IMR-90 (cell line): Measurements from ENCODE around the gene PDE11A. TPM values are rescaled to one million over a fixed set of nuclear protein-coding genes. Genes with fewer than 3 reads are reported as not detected.

Source experiments
- ATAC-seq: fragments of 200-7000 bp; cut with Tn5 transposase; 2 replicates; pipeline ENCODE4 v1.9.1; 2020; ENCODE audit warnings: low read depth, mild to moderate bottlenecking, moderate library complexity
- BruUV-seq: library from RNA; stranded (reverse); fragments of 400-500 nt; replicated peaks from 2 replicates; lab custom pipeline; 2021; lab: Mats Ljungman, UMichigan
- CTCF ChIA-PET: fragments of 300-600 bp; formaldehyde crosslinking; extraction: SDS; loops from one replicate; lab custom pipeline; 2021; ENCODE audit warnings: antibody characterized with exemption; lab: Yijun Ruan, JAX
- POLR2A ChIA-PET: fragments of 300-600 bp; sonication (Branson Sonifier 250); formaldehyde crosslinking; loops from one replicate; lab custom pipeline; 2022; ENCODE audit warnings: antibody characterized with exemption; ENCODE audit not compliant: unreplicated experiment; lab: Charles Lee
- DNase-seq: peaks from one replicate; pipeline ENCODE4 v3.0.0; 2013
- H2AFZ ChIP-seq: replicated peaks from 2 replicates; pipeline ENCODE3; 2013; ENCODE audit warnings: low read length, mild to moderate bottlenecking; ENCODE audit not compliant: poor library complexity
- H2AK5ac ChIP-seq: 2 replicates; pipeline ENCODE4 v1.6.1; 2013; ENCODE audit warnings: low read depth, low read length, inconsistent platforms
- H2AK9ac ChIP-seq: replicated peaks from 2 replicates; pipeline ENCODE3; 2013; ENCODE audit warnings: mild to moderate bottlenecking, low read depth, low read length, moderate library complexity; ENCODE audit not compliant: poor library complexity
- H2BK120ac ChIP-seq: 2 replicates; pipeline ENCODE4 v1.6.1; 2013; ENCODE audit warnings: low read depth, low read length, inconsistent platforms
- H2BK15ac ChIP-seq: 3 replicates; pipeline ENCODE4 v1.6.1; 2013; ENCODE audit warnings: low read depth, low read length, inconsistent platforms
- H2BK20ac ChIP-seq: 2 replicates; pipeline ENCODE4 v1.6.1; 2013; ENCODE audit warnings: low read depth, mild to moderate bottlenecking, inconsistent platforms, low read length, moderate library complexity
- H2BK5ac ChIP-seq: 2 replicates; pipeline ENCODE4 v1.6.1; 2013; ENCODE audit warnings: mild to moderate bottlenecking, low read depth, low read length, inconsistent platforms; ENCODE audit not compliant: poor library complexity, severe bottlenecking
- H3K14ac ChIP-seq: replicated peaks from 2 replicates; pipeline ENCODE4 v1.6.1; 2013; ENCODE audit warnings: low read depth, low read length, inconsistent platforms
- H3K18ac ChIP-seq: 2 replicates; pipeline ENCODE4 v1.6.1; 2013; ENCODE audit warnings: low read depth, low read length, control low read depth
- H3K23ac ChIP-seq: 2 replicates; pipeline ENCODE4 v1.6.1; 2013; ENCODE audit warnings: low read depth, low read length, inconsistent platforms
- H3K27ac ChIP-seq: 2 replicates; pipeline ENCODE4 v1.5.1; 2013; ENCODE audit warnings: mild to moderate bottlenecking, control low read depth, low read length; ENCODE audit not compliant: insufficient read depth
- H3K27me3 ChIP-seq: 2 replicates; pipeline ENCODE4 v1.6.1; 2013; ENCODE audit warnings: low read length; ENCODE audit not compliant: control insufficient read depth, insufficient read depth
- H3K36me3 ChIP-seq: 2 replicates; pipeline ENCODE4 v1.6.1; 2013; ENCODE audit warnings: low read length, mixed read lengths; ENCODE audit not compliant: control insufficient read depth, insufficient read depth
- H3K4ac ChIP-seq: 2 replicates; pipeline ENCODE4 v1.6.1; 2013; ENCODE audit warnings: low read depth, low read length, inconsistent platforms
- H3K4me1 ChIP-seq: 2 replicates; pipeline ENCODE4 v1.6.1; 2013; ENCODE audit warnings: low read length, mixed read lengths; ENCODE audit not compliant: control insufficient read depth, insufficient read depth
- H3K4me2 ChIP-seq: 2 replicates; pipeline ENCODE4 v1.6.1; 2013; ENCODE audit warnings: low read depth, mild to moderate bottlenecking, control low read depth, low read length, moderate library complexity
- H3K4me3 ChIP-seq: 2 replicates; pipeline ENCODE4 v1.5.1; 2013; ENCODE audit warnings: low read depth, mild to moderate bottlenecking, control low read depth, low read length, moderate library complexity; ENCODE audit not compliant: insufficient read depth
- H3K56ac ChIP-seq: 2 replicates; pipeline ENCODE4 v1.6.1; 2013; ENCODE audit warnings: low read length, inconsistent platforms; ENCODE audit not compliant: insufficient read depth; ENCODE audit errors: extremely low read depth
- H3K79me1 ChIP-seq, 2 experiments: 2 replicates each; pipeline ENCODE4 v1.6.1; 2013; ENCODE audit warnings: low read length in 2 of 2, inconsistent platforms in 1 of 2, low read depth in 1 of 2
- H3K9ac ChIP-seq: 2 replicates; pipeline ENCODE4 v1.6.1; 2013; ENCODE audit warnings: low read depth, low read length, control low read depth
- H3K9me1 ChIP-seq: 2 replicates; pipeline ENCODE4 v1.6.1; 2013; ENCODE audit warnings: low read length, inconsistent platforms; ENCODE audit not compliant: insufficient read depth
- H3K9me3 ChIP-seq: 2 replicates; pipeline ENCODE4 v1.6.1; 2013; ENCODE audit warnings: low read length; ENCODE audit not compliant: control insufficient read depth, insufficient read depth
- H4K20me1 ChIP-seq: 2 replicates; pipeline ENCODE4 v1.6.1; 2013; ENCODE audit warnings: low read length, inconsistent platforms; ENCODE audit not compliant: insufficient read depth
- H4K5ac ChIP-seq: 2 replicates; pipeline ENCODE4 v1.6.1; 2013; ENCODE audit warnings: mild to moderate bottlenecking, low read depth, low read length, control low read depth
- H4K8ac ChIP-seq, 2 experiments: 2 replicates each; pipeline ENCODE4 v1.6.1; 2013; ENCODE audit warnings: low read depth in 2 of 2, low read length in 2 of 2, control low read depth in 1 of 2, inconsistent platforms in 1 of 2
- H4K91ac ChIP-seq: 2 replicates; pipeline ENCODE4 v1.6.1; 2013; ENCODE audit warnings: low read depth, low read length, inconsistent platforms; ENCODE audit not compliant: insufficient read depth
- FOS ChIP-seq: fragments of 150-350 bp; IDR thresholded peaks from 2 replicates; pipeline ENCODE4 v1.6.1; 2016; ENCODE audit warnings: low read depth, low read length
- POLR2A ChIP-seq: IDR thresholded peaks from 2 replicates; pipeline ENCODE4 v1.6.1; 2012; ENCODE audit warnings: mild to moderate bottlenecking, low read depth, low read length
- WGBS, 2 experiments: methylation state at CpG; one replicate each; pipeline versions ENCODE4 v1.1.5 to v1.1.7; 2013; ENCODE audit warnings: missing lambda C conversion rate in 2 of 2; ENCODE audit not compliant: insufficient read length in 1 of 2; ENCODE audit errors: extremely low coverage in 2 of 2; 5-methylcytosine and 5-hydroxymethylcytosine counted together
- dilution Hi-C: fragments of 300-500 bp; cut with HindIII; formaldehyde crosslinking; loops from one replicate; pipeline ENCODE4 v1.14.3; 2018; ENCODE audit warnings: low sequenced_read_pairs; ENCODE audit not compliant: unreplicated experiment
- in situ Hi-C: fragments of 300-500 bp; cut with MboI; formaldehyde crosslinking; loops from 3 replicates; pipeline ENCODE4 v1.14.3; 2019; ENCODE audit warnings: low sequenced_read_pairs, inconsistent platforms, mixed read lengths
- intact Hi-C: fragments of 100-400 bp; cut with micrococcal nuclease; formaldehyde crosslinking; loops from 2 replicates; pipeline ENCODE4 v1.10.0; 2022
- polyA plus RNA-seq, 3 experiments: library from polyadenylated mRNA; depleted of rRNA; stranded (reverse); fragments of >200 nt; gene quantifications; 2 replicates each; pipeline ENCODE4 v1.2.3, GENCODE V29; 2012; ENCODE audit warnings: low replicate concordance in 1 of 3
- total RNA-seq: library from RNA; depleted of rRNA; stranded (reverse); fragments of >200 nt; gene quantifications from 2 replicates; pipeline ENCODE4 v1.2.3, GENCODE V29; 2012

The PDE11A gene
- total and polyA plus RNA-seq, 2 of the 4 experiments (the other 2 are of a cell fraction), result 0.21 to 0.72 TPM

DNA sequence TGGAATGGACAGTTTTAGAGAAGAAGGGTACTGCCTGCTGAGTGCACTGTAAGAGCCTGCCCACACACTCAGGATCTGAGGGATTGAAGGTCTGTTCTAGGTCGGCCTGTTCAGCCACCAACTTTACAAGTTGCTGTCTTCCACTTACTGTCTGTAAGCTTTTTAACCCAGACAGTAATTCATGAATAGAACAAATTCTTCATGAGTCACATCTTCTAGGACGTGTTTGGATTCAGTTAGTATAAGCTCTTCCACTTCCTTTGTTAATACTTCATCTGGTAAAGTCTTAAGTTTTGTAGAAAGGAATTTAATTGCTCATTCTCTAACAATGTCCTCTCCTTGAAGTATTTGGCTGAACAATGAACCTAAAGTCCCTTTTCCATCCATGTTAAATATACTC is 74.6 kb downstream of the PDE11A start:
- Histone ChIP-seq H2BK120ac (peak overlapping the region; percentile 100), H2BK20ac (peak overlapping the region; percentile 98), H4K20me1 (no peaks in the 10 kb centered on the region), H3K9me3 (no peaks in the 10 kb centered on the region), H3K4me1 (peaks cover 13% of the 10 kb centered on the region), H3K9me1 (peaks cover 3% of the 10 kb centered on the region), H4K5ac (peak overlapping the region; percentile 78), H3K4me3 (no peak overlapping the region), H2AK5ac (peak overlapping the region; percentile 84; the same call in 1 of the 2 replicates), H2BK15ac (peak overlapping the region; percentile 98), H2BK5ac (peak overlapping the region; percentile 100), H4K8ac (peak overlapping the region; percentile 92 to 97), H3K4me2 (peak overlapping the region; percentile 57), H3K36me3 (no peaks in the 10 kb centered on the region), H4K91ac (peak overlapping the region; percentile 98), H2AK9ac (no peak overlapping the region), H3K79me1 (no peaks in the 10 kb centered on the region), H3K27ac (peak overlapping the region; percentile 93), H3K14ac (peak overlapping the region; percentile 97), H3K4ac (peak overlapping the region; percentile 96), H3K56ac (peak overlapping the region; percentile 93), H3K23ac (peak overlapping the region; percentile 98), H2AFZ (peak overlapping the region; percentile 90), H3K27me3 (no peaks in the 10 kb centered on the region), H3K18ac (peak overlapping the region; percentile 87), H3K9ac (peak overlapping the region; percentile 22; the same call in 1 of the 2 replicates)
- in situ Hi-C loops (no loop called here), dilution Hi-C loops (no loop called here), intact Hi-C loops (no loop called here)
- DNase-seq (peak; percentile 89), ATAC-seq (peak; percentile 90)
- WGBS, 2 experiments, result no CpG with 5 or more reads among the region's 2 CpGs
- ChIA-PET POLR2A (no interaction called here), CTCF (interaction anchor here (0.5 kb wide), 1 partner anchor 65 kb away, joined by 6 read pairs; no protein-coding TSS in a partner anchor)
- TF ChIP-seq POLR2A (no peak), FOS (peak; percentile 4; the same call in 1 of the 2 replicates)
- no TSS peak for BruUV-seq
